Endothelial cell of umbilical vein (primary cell): ENCODE data around the gene LRIG1. TPM values are rescaled to one million over a fixed set of nuclear protein-coding genes. Genes with fewer than 3 reads are reported as not detected.

Experiments used
- BruUV-seq: library from RNA; stranded (reverse); fragments of 400-500 nt; replicated peaks from 2 replicates; lab custom pipeline; 2021; lab: Mats Ljungman, UMichigan
- CTCF ChIA-PET: fragments of 300-600, 350-600 bp; sonication (Branson Sonifier 250); formaldehyde crosslinking; loops from one replicate; lab custom pipeline; 2021; ENCODE audit warnings: antibody characterized with exemption, inconsistent platforms; lab: Charles Lee
- POLR2A ChIA-PET: fragments of 300-600, 350-600 bp; sonication (Branson Sonifier 250); formaldehyde crosslinking; loops from one replicate; lab custom pipeline; 2021; ENCODE audit warnings: antibody characterized with exemption, inconsistent platforms; lab: Charles Lee
- DNase-seq: peaks from one replicate; pipeline ENCODE4 v3.0.0-alpha.2; 2011; ENCODE audit warnings: low read depth, low spot score
- FAIRE-seq: peaks from 2 replicates; lab custom pipeline; 2011; peaks lifted over from hg19 to GRCh38; lab: Jason Lieb, UNC
- H2AFZ ChIP-seq: 2 replicates; pipeline ENCODE4 v1.6.0; 2012; ENCODE audit warnings: low read depth, low read length, control low read depth, inconsistent platforms
- H3K27ac ChIP-seq: 2 replicates; pipeline ENCODE4 v1.5.1; 2011; ENCODE audit warnings: low read depth, mild to moderate bottlenecking, control low read depth, low read length, moderate library complexity; ENCODE audit not compliant: insufficient read depth
- H3K27me3 ChIP-seq, 2 experiments: 2 replicates each; pipeline versions ENCODE4 v1.6.0 to v1.6.1; 2011; ENCODE audit warnings: low read length in 2 of 2, mixed read lengths in 1 of 2; ENCODE audit not compliant: control insufficient read depth in 2 of 2, insufficient read depth in 2 of 2
- H3K36me3 ChIP-seq, 2 experiments: 2 replicates in 1 of 2; 3 replicates in 1 of 2; pipeline ENCODE4 v1.5.1; 2011; ENCODE audit warnings: low read length in 2 of 2, mild to moderate bottlenecking in 1 of 2, moderate library complexity in 1 of 2; ENCODE audit not compliant: control insufficient read depth in 2 of 2, insufficient read depth in 2 of 2; ENCODE audit errors: extremely low read depth in 1 of 2
- H3K4me1 ChIP-seq: 3 replicates; pipeline ENCODE4 v1.5.1; 2011; ENCODE audit warnings: mild to moderate bottlenecking, low read length; ENCODE audit not compliant: control insufficient read depth, insufficient read depth; ENCODE audit errors: extremely low read depth
- H3K4me2 ChIP-seq: 2 replicates; pipeline ENCODE4 v1.6.1; 2011; ENCODE audit warnings: low read length, control low read depth, mixed read lengths; ENCODE audit not compliant: insufficient read depth
- H3K4me3 ChIP-seq, 3 experiments: fragments of 200-600 bp in 1 of 3; sonication (generic), shearing (Covaris generic) in 1 of 3; replicated peaks in 1 of 3; 2 replicates each; pipeline ENCODE4 v1.5.1; 2011 to 2016; ENCODE audit warnings: control low read depth in 3 of 3, low read length in 3 of 3, mild to moderate bottlenecking in 2 of 3, inconsistent platforms in 1 of 3, low read depth in 1 of 3, moderate library complexity in 1 of 3; ENCODE audit not compliant: insufficient read depth in 1 of 3
- H3K79me2 ChIP-seq: 2 replicates; pipeline ENCODE4 v1.6.0; 2012; ENCODE audit warnings: low read length, inconsistent platforms; ENCODE audit not compliant: control insufficient read depth, insufficient read depth
- H3K9ac ChIP-seq: replicated peaks from 2 replicates; pipeline ENCODE3; 2011; ENCODE audit warnings: low read length, control low read depth; ENCODE audit not compliant: insufficient read depth; ENCODE audit errors: extremely low read depth
- H3K9me1 ChIP-seq: replicated peaks from 3 replicates; pipeline ENCODE4 v1.6.0; 2011; ENCODE audit warnings: mild to moderate bottlenecking, low read length; ENCODE audit not compliant: control insufficient read depth, insufficient read depth; ENCODE audit errors: extremely low read depth
- H3K9me3 ChIP-seq: replicated peaks from 2 replicates; pipeline ENCODE4 v1.5.1; 2012; ENCODE audit warnings: low read length, inconsistent platforms; ENCODE audit not compliant: control insufficient read depth, insufficient read depth
- H4K20me1 ChIP-seq: replicated peaks from 2 replicates; pipeline ENCODE3; 2011; ENCODE audit warnings: mild to moderate bottlenecking, low read length; ENCODE audit not compliant: control insufficient read depth, insufficient read depth; ENCODE audit errors: extremely low read depth
- CTCF ChIP-seq, 2 donors: IDR thresholded peaks; 1 replicate in 1 of 2; 2 replicates in 1 of 2; pipeline ENCODE4 v1.5.1; 2011; ENCODE audit warnings: low read length in 2 of 2, mild to moderate bottlenecking in 2 of 2, moderate library complexity in 2 of 2, control low read depth in 1 of 2, inconsistent platforms in 1 of 2, low read depth in 1 of 2; ENCODE audit not compliant: insufficient read depth in 1 of 2; ENCODE audit errors: extremely low read depth in 1 of 2
- EZH2 ChIP-seq: IDR thresholded peaks from 2 replicates; pipeline ENCODE4 v1.6.1; 2012; ENCODE audit warnings: borderline replicate concordance, low read depth, mild to moderate bottlenecking, moderate library complexity, low read length, inconsistent platforms; ENCODE audit not compliant: severe bottlenecking
- FOS ChIP-seq: IDR thresholded peaks from 2 replicates; pipeline ENCODE4 v1.6.1; 2011; ENCODE audit warnings: mild to moderate bottlenecking, low read length, moderate library complexity, borderline replicate concordance; ENCODE audit not compliant: insufficient read depth
- GATA2 ChIP-seq: IDR thresholded peaks from 2 replicates; pipeline ENCODE4 v1.7.0; 2011; ENCODE audit warnings: low read depth, mild to moderate bottlenecking, moderate library complexity, mixed read lengths, low read length; ENCODE audit not compliant: insufficient read length, insufficient read depth
- JUN ChIP-seq: IDR thresholded peaks from 2 replicates; pipeline ENCODE4 v1.6.1; 2011; ENCODE audit warnings: borderline replicate concordance, low read depth; ENCODE audit not compliant: insufficient read length, insufficient read depth
- MAX ChIP-seq: IDR thresholded peaks from 2 replicates; pipeline ENCODE4 v1.6.1; 2011; ENCODE audit not compliant: insufficient read depth, insufficient read length
- MYC ChIP-seq: IDR thresholded peaks from one replicate; pipeline ENCODE4 v1.6.1; 2011; ENCODE audit warnings: mild to moderate bottlenecking, low read depth, low read length
- POLR2A ChIP-seq: IDR thresholded peaks from 2 replicates; pipeline ENCODE4 v1.6.1; 2012; ENCODE audit warnings: low read depth, mild to moderate bottlenecking, control low read depth, low read length
- POLR2AphosphoS5 ChIP-seq: IDR thresholded peaks from 2 replicates; pipeline ENCODE4 v1.6.1; 2012; ENCODE audit warnings: low read depth, mild to moderate bottlenecking, control low read depth, low read length, moderate library complexity; ENCODE audit not compliant: insufficient read depth
- dilution Hi-C: fragments of 300-500 bp; cut with MboI; formaldehyde crosslinking; loops from one replicate; pipeline ENCODE4 v1.15.0; 2019; ENCODE audit warnings: low sequenced_read_pairs; ENCODE audit not compliant: extremely low pct_ligation_motif_present
- intact Hi-C: fragments of 100-400 bp; cut with micrococcal nuclease; formaldehyde crosslinking; loops from one replicate; pipeline ENCODE4 v1.10.0; 2022
- polyA plus RNA-seq, 4 experiments: library from polyadenylated mRNA; depleted of rRNA in 3 of 4; stranded (reverse) in 3 of 4; unstranded in 1 of 4; fragments of >200 nt; gene quantifications; 2 replicates each; pipeline versions ENCODE4 v1.2.1 to v1.2.3, GENCODE V29; 2011 to 2012; ENCODE audit warnings: missing spikeins in 1 of 4
- total RNA-seq: library from RNA; stranded (reverse); gene quantifications from 2 replicates; pipeline ENCODE4 v1.2.3, GENCODE V29; 2021

LRIG1 gene
- total and polyA plus RNA-seq, 2 donors (not counting 3 experiments of a cell fraction or from before 2014, with no cell fraction given) = 50.3 to 52.2 TPM

DNA sequence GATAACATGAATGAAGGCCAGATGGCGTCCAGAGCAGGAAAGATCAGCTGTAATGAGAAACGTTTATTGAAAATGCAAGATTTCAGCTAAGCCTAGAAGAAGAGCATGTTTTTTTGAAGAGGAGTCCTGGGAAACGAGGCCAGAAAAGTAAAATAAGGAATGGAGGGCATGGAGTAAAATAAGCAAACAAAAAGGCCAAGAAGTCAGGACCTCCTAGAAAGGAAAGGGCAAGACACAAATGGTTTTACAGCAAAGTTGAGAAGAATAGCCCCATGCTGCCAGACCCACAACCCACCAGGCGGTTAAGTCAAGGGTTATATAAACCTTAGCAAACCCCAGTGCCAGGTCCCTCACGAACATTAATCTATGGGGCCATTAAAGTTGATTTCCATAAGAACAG lies 30.5 kb downstream of the LRIG1 start:
- no peaks in the 10 kb centered on the region for H3K36me3 ChIP-seq
- no peaks in the 10 kb centered on the region for H3K27me3 ChIP-seq
- no peak overlapping the region for H2AFZ ChIP-seq
- no peaks in the 10 kb centered on the region for H3K9me3 ChIP-seq
- H3K9me1 ChIP-seq = no peaks in the 10 kb centered on the region
- no peak for FAIRE-seq
- peaks cover 58% of the 10 kb centered on the region for H3K79me2 ChIP-seq
- no TSS peak for BruUV-seq
- ChIA-PET POLR2A (no interaction called here), CTCF (interaction anchor here (0.8 to 3.1 kb wide), 3 partner anchors 17 to 92 kb away, joined by 3 to 12 read pairs (median 3); no protein-coding TSS in a partner anchor)
- intact Hi-C loops = loop anchor here (5.0 kb wide), 1 partner anchor 63 kb away; no protein-coding TSS in a partner anchor
- no peak for DNase-seq
- no peak for TF ChIP-seq MAX
- no peak for TF ChIP-seq GATA2
- TF ChIP-seq POLR2A = no peak
- no peak for TF ChIP-seq POLR2AphosphoS5
- TF ChIP-seq CTCF (IDR thresholded peaks at IDR 0.05; ENCODE audit: extremely low read depth in 1 of 2, insufficient read depth in 1 of 2, low read depth in 1 of 2, low read length in 2 of 2) = no peak
- no peak for TF ChIP-seq FOS
- no peak for TF ChIP-seq MYC
- TF ChIP-seq EZH2 = no peak
- TF ChIP-seq JUN = no peak
- H4K20me1 ChIP-seq = no peaks in the 10 kb centered on the region
- H3K4me2 ChIP-seq = no peak overlapping the region
- H3K4me1 ChIP-seq = peaks cover 54% of the 10 kb centered on the region
- dilution Hi-C loops = no loop called here
- no peak overlapping the region for H3K27ac ChIP-seq
- no peak overlapping the region for H3K9ac ChIP-seq
- no peak overlapping the region for H3K4me3 ChIP-seq
